SH-SY5Y (cell line): Measurements from ENCODE around the gene CTDP1.

Experiments
- GATA2 ChIP-seq: IDR thresholded peaks from 2 replicates; pipeline ENCODE4 v1.6.1; 2011; ENCODE audit warnings: mild to moderate bottlenecking, low read depth, low read length
- GATA3 ChIP-seq: IDR thresholded peaks from 2 replicates; pipeline ENCODE4 v1.6.1; 2011; ENCODE audit warnings: low read depth, mild to moderate bottlenecking, low read length, moderate library complexity

DNA sequence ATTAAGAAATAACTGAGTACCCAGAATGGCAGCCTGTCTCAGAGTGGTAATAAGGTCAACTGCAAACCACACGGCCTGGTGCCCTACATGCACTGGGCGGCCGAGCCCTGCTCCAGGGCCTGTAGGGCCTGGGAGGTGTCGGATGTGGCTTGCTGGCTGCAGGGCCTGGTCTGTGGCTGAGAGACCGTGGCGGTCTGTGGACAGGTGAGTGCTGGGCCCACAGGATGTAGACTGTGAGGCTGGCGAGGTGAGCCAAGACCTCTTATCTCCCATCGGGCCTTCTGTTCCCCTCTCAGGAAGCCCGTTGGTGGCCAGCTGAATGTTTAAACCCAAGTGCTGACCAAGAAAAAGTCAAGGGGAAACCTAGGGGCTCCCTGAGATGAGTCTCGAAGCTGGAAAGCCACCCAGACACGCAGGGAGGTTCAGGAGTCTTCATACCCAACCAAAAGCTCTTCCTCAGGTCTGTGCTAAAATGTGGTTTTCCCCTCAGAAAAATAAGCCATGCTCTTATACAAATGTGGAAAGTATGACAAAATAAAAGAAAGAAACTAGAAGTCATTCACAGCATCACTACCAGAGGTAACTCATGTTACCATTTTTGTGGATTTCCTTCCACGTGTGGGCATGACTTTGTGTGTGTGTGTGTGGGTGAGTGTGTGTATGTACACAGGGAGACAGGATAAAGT is 47.7 kb upstream of the CTDP1 start:
- TF ChIP-seq GATA2, result no peak
- no peak for TF ChIP-seq GATA3
